DMS153 treated with DMSO at 0.1 percent for 48 hours (cell line): ENCODE measurements around the gene LRRFIP1.
"Not testable (repeated sequence)": the region's sequence is repeated elsewhere in the genome, so short reads cannot be mapped to it uniquely, and the experiment has no call there.

Experiments
- DNase-seq: peaks from one replicate; lab custom pipeline; 2025; ENCODE audit not compliant: unreplicated experiment; lab: John Stamatoyannopoulos, UW

Gene LRRFIP1

DNA sequence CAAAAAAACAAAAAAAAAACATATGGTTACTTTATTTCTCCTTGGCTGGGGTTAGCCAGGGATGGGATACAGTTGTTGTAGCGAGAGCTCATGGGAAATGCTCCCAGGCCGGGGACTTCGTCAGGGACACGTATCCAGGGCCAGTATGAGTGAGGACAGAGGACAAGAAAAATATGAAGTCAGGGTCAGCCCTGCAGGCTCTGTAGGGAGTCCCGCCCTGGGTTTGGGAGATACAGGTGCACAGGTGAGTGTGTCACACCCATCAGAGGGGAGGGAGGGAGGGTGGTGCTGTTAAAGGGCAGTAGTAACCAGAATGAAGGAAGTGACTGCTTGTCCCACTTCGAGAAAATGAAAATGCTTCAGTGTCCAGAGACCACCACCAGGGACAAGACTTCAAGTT, 115.6 kb downstream of the LRRFIP1 start:
- DNase-seq: no peak

DNA sequence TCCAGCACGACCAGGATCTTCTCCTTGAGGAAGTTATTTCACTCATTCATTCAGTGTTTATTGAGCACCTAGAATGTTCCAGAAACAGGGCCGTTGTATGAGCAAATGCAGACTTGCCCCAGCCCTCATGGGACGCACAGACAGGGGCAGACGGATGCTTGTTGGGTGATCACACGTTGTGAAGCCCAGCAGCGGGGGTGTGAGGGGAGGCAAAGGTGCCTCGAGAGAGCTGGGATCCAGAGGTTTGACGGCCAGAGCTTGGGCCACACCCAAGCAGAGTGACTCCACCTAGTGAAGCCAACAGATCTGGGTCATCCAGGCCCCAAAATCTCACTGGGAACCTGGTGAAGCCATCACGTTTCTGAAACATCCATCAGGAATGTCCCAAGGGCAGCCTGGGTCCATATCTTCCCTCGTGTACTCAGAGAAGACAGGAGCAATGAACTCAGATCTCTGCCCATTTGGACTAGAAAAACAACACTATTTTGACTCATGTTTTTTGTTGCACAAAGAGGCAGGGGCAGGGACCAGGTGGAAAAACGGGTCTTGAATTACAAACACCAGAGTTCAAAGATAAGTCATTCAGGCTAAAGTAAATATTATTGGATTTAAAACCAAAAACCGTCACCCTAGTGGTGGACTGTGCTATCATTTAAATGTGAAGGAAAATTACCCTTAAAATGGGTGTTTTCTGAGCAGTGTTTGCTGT, 116.3 kb downstream of the LRRFIP1 start:
- DNase-seq: no peak

DNA sequence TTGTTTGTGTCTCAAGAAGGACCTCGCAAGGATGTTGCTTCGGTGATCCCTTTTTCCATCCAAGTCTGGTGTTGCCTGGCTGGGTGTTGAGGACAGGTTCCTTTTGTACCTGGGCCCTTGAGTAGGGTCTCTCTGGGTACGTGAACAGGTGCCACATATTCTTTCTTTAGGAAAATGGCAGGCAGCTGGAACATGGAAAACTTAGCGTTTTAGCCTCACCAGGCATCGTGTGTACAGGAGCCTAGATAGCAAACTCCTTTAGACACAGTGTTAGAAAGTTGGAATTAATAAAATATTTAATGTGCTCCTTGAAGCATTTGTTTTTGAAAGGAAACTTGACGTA, 116.9 kb downstream of the LRRFIP1 start:
- DNase-seq: no peak

DNA sequence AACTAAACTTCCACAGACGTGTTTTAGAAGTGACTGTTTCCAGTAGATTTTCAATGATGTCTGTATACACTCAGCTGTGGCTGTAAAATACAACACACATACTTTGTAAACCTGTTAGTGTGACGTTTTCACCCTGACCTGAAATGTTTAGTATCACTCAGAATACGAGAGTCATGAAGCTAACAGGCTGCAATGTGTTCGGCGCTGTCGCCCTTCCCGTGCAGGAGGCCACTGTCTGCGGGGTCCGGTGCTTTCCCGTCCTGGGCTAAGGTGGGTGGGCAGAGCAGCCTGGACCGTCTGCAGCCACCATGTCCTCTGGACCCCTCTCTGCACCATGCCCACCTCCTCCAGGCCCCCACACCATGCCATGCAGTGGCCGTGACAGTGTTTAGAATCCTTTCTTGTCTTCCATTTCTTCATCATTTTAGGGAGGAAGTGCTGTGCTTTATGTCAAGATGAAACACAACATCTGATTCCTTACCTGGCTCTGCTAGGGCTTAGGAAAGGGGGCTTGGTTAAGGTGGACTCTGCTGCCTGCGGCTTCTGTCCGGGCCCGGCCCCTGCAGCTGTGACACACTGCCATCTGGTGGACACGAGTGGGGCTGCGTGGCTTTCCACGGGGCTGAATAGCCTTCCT, 117.3 kb downstream of the LRRFIP1 start:
- DNase-seq: peak; percentile 39

DNA sequence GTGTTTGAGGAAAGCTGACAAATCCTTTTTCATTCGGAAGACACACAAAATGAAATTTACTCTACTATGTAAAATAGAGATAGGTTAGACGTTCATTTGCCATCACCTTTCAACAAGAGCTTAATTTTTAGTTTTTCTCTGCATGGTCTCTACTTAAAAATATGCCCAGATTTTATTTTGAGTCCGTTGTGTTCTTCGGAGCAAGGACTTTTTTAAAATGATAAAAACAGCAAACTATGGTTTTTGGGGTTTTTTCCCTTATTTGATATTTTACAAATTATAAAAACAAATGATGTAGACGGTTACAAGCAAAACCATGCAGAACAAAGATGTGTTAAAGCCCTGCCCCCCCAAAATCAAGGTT, 117.8 kb downstream of the LRRFIP1 start:
- no peak for DNase-seq

DNA sequence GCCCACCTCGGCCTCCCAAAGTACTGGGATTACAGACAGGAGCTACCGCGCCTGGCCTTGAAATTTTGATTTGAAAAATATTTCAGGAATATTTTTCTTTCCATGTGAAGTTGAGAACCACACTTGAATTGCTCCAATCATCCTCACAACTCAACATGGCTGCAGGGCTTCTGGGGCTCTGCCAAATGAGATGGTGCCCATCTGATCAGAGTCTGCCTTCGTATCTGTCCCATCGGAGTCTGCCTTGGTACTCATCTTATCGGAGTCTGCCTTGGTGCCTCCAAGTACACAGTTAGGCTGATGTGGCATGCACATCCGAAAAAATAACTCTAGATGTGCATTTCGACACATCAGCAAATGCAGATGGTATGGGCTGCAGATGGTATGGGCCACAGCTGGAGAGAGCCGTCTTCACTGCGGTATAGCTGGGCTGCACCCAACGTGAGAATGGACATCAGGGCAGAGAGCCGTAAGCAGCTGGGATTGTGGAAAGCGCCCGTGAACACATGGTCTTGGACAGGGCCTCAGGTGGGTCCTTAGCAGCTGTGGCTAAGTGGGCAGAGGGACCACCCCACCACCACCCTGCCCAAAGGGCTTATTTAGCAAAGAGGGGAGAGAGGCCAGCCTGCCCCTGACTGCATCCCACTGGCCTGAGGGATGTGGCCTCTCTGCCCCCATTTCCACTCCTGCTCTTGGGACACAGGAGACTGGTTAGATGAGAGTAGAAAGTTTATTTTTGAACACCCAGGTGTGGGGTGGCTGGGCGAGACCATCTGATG, 119.1 kb downstream of the LRRFIP1 start:
- DNase-seq: no peak

DNA sequence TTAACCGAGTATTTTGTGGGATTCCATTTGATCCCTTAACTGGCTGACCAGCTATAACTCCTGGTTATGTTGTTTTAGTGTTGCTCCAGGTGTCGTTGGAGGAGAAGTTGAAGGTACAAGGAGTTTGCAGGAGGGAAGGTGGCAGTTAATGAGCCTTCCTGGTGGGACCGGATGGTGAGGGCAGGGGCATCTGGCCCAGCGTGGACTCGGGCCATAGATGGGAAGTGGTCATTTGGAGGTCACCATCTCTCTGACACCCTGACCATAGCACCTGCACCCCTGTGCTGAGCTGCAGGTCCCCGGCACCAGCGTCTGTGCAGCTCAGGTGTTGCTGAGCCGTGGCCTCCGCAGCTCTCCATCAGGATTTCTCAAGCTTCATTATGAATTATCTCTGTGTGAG, 119.8 kb downstream of the LRRFIP1 start:
- no peak for DNase-seq

DNA sequence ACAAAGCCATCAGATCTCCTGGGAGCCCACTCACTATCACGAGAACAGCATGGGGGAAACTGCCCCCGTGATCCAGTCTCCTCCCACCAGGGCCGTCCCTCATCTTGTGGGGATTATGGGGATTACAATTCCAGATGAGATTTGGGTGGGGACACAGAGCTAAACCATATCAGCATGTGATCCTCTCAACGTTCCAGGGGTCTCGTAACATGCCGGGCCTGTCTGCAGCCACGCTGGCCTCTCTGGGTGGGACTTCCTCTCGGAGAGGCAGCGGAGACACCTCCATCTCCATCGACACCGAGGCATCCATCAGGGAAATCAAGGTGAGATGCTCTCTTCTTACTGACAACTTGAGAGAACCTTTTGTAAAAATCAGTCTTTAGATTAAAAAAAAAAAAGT, 121.6 kb downstream of the LRRFIP1 start:
- no peak for DNase-seq

DNA sequence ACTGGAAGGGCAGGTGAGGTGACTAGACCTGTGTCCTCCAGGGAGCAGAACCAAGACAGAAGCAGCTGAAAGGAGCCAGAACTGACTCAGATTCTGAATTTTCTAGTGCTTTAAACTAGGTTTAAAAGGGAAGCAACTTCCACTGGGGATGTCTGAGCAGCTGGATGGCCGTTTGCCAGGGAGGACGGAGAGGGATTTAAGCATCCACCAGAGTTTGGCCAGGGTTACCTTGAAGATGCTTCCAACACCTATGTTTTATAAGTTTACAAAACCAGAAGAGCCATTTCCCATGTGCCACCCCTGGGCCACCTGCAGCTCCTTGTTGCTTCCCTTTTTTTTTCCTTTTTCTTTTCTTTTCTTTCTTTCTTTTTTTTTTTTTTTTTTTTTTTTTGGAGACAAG, 122.6 kb downstream of the LRRFIP1 start:
- no peak for DNase-seq

DNA sequence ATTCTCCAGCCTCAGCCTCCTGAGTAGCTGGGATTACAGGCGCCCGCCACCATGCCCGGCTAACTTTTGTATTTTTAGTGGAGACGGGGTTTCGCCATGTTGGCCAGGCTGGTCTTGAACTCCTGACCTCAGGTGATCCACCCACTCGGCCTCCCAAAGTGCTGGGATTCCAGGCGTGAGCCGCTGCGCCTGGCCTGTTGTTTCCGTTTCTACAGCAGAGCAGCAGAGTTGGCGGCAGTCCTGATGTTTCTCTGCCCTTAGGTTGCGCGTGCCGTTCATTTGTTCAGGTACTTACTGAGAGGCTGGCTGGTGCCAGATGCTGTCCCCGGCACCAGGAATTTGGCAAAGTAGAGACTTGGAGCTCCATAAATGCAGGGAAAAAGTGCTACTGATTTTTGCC, 123.1 kb downstream of the LRRFIP1 start:
- DNase-seq: not testable (repeated sequence)

DNA sequence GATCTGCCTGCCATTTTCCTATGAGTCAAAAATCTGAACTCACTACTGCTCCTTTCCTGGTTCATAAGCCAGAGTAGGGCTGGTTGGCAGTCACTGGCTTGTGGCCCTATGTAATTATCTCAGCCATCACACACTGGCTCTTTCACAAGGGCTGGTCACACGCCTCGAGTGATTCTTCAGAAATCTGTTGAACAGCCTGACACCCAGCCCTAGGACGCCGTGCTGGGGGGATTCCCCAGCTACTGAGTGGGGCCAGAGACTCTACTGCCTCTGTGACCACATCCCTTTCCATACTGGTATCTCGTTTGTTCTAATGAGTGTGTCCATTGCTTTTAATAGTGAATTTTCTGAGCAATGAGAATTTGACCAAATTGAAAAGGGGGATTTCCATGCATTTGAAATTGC, 125.4 kb downstream of the LRRFIP1 start:
- DNase-seq: no peak

DNA sequence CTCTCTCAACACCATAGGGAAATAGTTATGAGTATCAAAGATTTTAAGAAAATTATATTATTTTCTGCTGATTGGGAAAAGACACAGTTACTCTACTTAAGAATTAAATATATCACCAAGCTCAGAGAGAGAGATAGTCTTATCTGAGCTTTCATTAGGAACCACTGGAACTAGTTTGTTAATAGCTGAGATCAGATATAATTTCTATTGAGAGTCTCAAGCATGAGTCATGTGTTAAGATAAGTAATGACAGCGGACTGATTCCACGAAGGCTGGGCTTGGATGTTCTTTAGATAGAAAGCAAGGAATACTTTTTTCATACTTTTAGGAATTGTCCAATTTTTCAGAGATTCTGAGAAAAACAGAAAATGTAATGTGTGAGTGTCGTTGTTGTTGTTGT, 126.8 kb downstream of the LRRFIP1 start:
- DNase-seq: no peak

DNA sequence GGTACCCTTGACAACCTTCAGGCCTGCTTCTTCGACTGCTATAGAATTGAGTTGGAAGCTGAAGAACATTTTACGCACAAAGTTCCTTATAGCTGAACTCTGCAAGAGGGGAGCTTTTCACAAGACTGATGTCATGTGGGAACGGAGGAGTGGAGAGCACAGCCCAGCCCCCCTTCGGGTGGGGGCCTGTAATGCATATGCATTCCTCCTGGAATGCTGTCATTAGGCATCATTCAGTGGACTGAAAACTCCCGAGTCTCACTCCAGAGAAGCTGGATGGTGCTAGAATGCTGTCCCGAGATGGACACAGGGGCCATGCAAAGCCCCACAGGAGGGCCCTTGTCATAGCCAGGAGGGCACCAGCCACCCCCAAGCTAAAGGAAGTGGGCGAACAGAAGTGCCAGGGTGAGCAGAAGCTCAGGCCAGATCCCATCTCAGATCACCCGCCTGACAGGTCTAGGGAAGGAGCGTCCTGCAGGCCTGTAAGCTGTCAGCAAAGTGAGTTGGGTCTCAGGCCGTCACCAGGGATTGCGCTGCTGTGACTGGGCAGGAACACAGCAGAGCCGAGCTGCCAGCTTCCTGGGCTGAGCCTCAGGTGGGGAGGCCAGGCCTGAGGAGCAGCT, 127.3 kb downstream of the LRRFIP1 start:
- no peak for DNase-seq

DNA sequence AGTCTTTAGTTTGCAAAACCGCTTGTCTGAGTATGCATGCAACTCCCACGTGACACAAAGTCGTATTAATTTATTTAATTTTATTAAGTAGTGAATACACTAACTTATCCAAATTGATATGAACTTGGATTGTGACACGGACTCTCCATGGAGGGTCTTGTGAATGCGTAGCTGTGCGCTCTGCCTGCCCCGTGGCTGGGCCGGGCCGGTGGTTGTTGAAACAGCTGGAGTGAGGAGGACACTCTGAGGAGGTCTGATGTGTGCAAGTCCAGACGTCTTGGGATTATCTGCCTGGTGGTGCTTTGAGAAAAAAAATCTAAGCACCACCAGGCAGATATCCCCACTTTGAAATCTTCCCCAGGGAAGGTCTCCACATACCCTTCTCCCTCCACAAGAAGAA, 130.2 kb downstream of the LRRFIP1 start:
- no peak for DNase-seq

DNA sequence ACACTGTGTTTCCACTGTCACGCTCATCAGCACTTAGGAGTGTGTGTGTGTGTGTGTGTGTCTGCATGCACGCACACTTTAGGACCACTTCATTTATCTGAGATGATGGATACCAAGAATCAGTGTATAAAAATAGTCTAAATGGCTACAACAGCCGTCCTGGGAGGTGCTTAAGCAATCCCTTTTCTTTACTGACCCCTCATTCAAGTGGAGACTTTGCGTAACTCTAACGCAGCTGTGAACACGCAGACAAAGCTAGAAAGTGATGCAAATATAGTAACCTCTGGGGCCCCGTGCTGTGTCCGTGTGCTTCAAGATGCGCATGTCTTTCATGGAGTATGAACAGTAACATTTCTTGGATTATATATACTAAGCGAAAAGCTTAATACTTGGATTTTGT, 130.8 kb downstream of the LRRFIP1 start:
- no peak for DNase-seq

DNA sequence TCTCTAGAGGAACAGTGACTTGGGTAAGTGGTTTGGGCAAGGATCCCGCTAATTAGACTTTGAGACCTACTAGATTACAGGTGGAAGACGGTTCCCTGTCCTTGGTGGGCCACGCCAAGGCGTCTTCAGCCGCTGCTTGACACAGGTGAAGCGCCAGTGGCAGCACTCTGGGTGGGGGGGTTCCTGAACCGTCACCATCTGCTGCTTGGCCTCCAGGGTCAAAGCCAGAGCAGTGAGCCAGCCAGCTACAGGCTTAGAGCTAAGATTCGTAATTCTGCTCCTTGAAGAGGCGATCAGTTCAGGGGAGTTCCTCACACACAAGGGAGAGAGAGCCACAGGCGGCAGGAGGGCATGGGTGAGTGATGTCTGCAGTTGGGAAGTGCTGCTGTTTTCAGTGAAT, 131.8 kb downstream of the LRRFIP1 start:
- DNase-seq: no peak

DNA sequence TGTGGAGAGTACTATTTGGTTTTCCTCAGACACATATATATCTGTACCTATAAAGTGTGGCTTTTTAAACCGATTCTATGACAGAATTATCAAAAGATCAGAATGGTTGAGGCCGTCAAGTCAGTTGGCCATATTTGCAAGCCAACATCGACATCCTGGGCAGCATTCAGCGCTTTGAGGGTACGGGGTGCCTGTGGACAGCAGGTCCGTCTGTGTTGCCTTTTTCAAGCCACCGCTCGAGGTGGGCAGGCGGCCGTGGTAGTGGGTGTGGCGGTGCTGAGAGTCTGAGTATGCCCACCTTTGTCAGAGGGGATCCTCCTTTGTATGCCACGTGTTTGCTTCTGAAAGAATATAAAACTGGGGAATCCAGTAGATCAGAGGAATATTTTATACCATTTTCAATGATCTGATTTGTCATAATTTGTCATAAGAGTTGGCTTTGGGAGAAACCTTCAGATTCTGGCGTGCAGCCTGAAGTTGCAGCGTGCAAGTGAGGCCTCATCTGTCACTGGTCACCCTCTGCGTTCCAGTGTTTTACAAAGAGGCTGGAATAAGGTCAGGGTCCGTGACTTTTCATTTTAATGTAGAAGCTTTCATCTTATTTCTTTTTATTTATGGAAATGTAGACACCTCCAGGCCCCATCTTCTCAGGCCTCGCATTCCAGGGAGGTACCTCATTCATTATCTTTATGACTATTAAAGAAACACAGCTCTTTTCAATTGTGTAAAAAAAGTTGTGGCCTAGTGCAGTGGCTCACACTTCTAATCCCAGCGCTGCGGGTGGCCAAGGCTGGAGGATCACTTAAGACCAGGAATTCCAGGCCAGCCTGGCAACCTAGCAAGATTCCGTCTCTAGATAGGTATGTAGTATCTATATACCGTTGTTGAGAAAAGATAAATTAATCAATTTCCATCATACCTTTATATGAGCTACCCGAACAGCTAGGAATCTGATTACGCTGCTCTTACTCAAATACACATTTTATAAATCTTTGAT, 133.4 kb downstream of the LRRFIP1 start:
- DNase-seq: no peak

DNA sequence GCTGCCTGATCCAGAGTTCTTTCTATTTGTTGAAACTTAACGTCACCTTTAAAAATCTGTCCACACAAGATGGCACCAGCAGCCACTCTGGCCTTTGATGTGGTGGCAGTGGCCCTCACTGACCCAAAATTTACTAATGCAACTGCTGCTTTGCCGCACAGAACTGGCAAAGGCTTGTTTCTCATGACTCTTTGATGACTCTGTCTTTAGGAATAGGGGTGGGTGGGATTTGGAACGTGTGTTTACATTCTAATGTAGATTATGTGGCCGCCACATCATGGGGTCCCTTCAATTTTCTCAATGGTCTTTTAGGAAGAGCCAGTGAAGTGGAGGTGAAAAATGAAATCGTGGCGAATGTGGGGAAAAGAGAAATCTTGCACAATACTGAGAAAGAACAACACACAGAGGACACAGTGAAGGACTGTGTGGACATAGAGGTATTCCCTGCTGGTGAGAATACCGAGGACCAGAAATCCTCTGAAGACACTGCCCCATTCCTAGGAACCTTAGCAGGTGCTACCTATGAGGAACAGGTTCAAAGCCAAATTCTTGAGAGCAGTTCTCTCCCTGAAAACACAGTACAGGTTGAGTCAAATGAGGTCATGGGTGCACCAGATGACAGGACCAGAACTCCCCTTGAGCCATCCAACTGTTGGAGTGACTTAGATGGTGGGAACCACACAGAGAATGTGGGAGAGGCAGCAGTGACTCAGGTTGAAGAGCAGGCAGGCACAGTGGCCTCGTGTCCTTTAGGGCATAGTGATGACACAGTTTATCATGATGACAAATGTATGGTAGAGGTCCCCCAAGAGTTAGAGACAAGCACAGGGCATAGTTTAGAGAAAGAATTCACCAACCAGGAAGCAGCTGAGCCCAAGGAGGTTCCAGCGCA, 135.2 kb downstream of the LRRFIP1 start:
- DNase-seq: not testable (repeated sequence)

DNA sequence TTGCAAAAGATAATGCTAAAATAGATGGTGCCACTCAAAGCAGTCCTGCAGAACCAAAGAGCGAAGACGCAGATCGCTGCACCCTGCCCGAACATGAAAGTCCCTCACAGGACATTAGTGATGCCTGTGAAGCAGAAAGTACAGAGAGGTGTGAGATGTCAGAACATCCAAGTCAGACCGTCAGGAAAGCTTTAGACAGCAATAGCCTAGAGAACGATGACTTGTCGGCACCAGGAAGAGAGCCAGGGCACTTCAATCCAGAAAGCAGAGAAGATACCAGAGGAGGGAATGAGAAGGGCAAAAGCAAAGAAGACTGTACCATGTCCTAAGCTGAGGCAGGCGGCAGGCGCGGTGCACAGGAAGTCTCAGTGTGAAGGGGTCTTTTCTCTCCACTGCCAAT, 136.4 kb downstream of the LRRFIP1 start:
- DNase-seq: no peak

DNA sequence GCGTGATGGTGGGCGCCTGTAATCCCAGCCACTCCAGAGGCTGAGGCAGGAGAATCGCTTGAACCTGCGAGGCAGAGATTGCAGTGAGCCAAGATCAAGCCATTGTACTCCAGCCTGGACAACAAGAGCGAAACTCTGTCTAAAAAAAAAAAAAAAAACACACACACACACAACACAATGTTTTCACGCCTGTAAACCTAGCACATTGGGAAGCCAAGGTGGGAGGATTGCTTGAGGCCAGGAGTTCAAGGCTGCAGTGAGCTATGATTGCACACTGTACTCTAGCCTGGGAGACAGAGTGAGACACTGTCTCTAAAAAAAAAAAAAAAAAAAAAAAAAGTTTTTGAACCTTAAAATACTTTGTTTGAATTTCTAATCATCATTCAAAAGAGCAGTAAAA, 137.7 kb downstream of the LRRFIP1 start:
- DNase-seq: not testable (repeated sequence)
